Trophoblast cell (in vitro differentiated cells and primary cell): ENCODE data around the gene ALK.

Experiments used
- DNase-seq, 2 donors: peaks; one replicate each; pipeline ENCODE4 v3.0.0-alpha.2; 2016
- H2AFZ ChIP-seq: 2 replicates; pipeline ENCODE4 v1.6.1; 2013; ENCODE audit warnings: low read length, moderate library complexity, mild to moderate bottlenecking; ENCODE audit not compliant: insufficient read depth, poor library complexity
- H2AK5ac ChIP-seq: 2 replicates; pipeline ENCODE4 v1.6.1; 2013; ENCODE audit warnings: mild to moderate bottlenecking, low read length
- H2BK120ac ChIP-seq: 2 replicates; pipeline ENCODE4 v1.6.1; 2013; ENCODE audit warnings: low read length, mild to moderate bottlenecking, moderate library complexity; ENCODE audit not compliant: insufficient read depth, poor library complexity
- H2BK12ac ChIP-seq: 2 replicates; pipeline ENCODE4 v1.6.1; 2013; ENCODE audit warnings: mild to moderate bottlenecking, low read length, moderate library complexity
- H2BK5ac ChIP-seq: 2 replicates; pipeline ENCODE4 v1.6.1; 2013; ENCODE audit warnings: low read length, low read depth, moderate library complexity, mild to moderate bottlenecking; ENCODE audit not compliant: poor library complexity
- H3K14ac ChIP-seq: 2 replicates; pipeline ENCODE4 v1.6.1; 2013; ENCODE audit warnings: mild to moderate bottlenecking, low read length
- H3K18ac ChIP-seq: 2 replicates; pipeline ENCODE4 v1.6.1; 2013; ENCODE audit warnings: mild to moderate bottlenecking, low read length
- H3K23ac ChIP-seq: 2 replicates; pipeline ENCODE4 v1.6.1; 2013; ENCODE audit warnings: low read length
- H3K27ac ChIP-seq: 2 replicates; pipeline ENCODE4 v1.5.1; 2013; ENCODE audit warnings: low read depth, mild to moderate bottlenecking, inconsistent platforms, low read length, moderate library complexity
- H3K27me3 ChIP-seq: 2 replicates; pipeline ENCODE4 v1.6.1; 2013; ENCODE audit warnings: inconsistent platforms, mild to moderate bottlenecking, low read length, moderate library complexity; ENCODE audit not compliant: insufficient read depth
- H3K36me3 ChIP-seq, 2 experiments: 1 replicate in 1 of 2; 2 replicates in 1 of 2; pipeline ENCODE4 v1.6.1; 2013; ENCODE audit warnings: low read length in 2 of 2, mild to moderate bottlenecking in 2 of 2, moderate library complexity in 1 of 2; ENCODE audit not compliant: insufficient read depth in 2 of 2, control insufficient read depth in 1 of 2
- H3K4ac ChIP-seq: 2 replicates; pipeline ENCODE4 v1.6.1; 2013; ENCODE audit warnings: low read depth, mild to moderate bottlenecking, low read length, moderate library complexity
- H3K4me1 ChIP-seq, 2 experiments: 1 replicate in 1 of 2; 2 replicates in 1 of 2; pipeline ENCODE4 v1.6.1; 2013; ENCODE audit warnings: low read length in 2 of 2, mild to moderate bottlenecking in 2 of 2, moderate library complexity in 1 of 2; ENCODE audit not compliant: insufficient read depth in 2 of 2, control insufficient read depth in 1 of 2
- H3K4me2 ChIP-seq: 2 replicates; pipeline ENCODE4 v1.6.1; 2013; ENCODE audit warnings: inconsistent platforms, mild to moderate bottlenecking, low read length, moderate library complexity
- H3K4me3 ChIP-seq: 2 replicates; pipeline ENCODE4 v1.5.1; 2013; ENCODE audit warnings: mild to moderate bottlenecking, low read depth, low read length, inconsistent platforms
- H3K79me1 ChIP-seq: one replicate; pipeline ENCODE4 v1.6.1; 2013; ENCODE audit warnings: low read length
- H3K79me2 ChIP-seq: 2 replicates; pipeline ENCODE4 v1.6.1; 2013; ENCODE audit warnings: low read length, mild to moderate bottlenecking; ENCODE audit not compliant: control insufficient read depth, insufficient read depth, poor library complexity
- H3K9ac ChIP-seq: 2 replicates; pipeline ENCODE4 v1.6.1; 2013; ENCODE audit warnings: mild to moderate bottlenecking, low read length
- H3K9me3 ChIP-seq: 2 replicates; pipeline ENCODE4 v1.6.1; 2013; ENCODE audit warnings: low read depth, mild to moderate bottlenecking, control low read depth, inconsistent platforms, low read length; ENCODE audit not compliant: insufficient read depth
- H4K12ac ChIP-seq: 2 replicates; pipeline ENCODE4 v1.6.1; 2013; ENCODE audit warnings: low read depth, mild to moderate bottlenecking, low read length, moderate library complexity
- H4K8ac ChIP-seq: 2 replicates; pipeline ENCODE4 v1.6.1; 2013; ENCODE audit warnings: low read depth, mild to moderate bottlenecking, low read length, moderate library complexity
- H4K91ac ChIP-seq: one replicate; pipeline ENCODE4 v1.6.1; 2013; ENCODE audit warnings: low read depth, mild to moderate bottlenecking, low read length, moderate library complexity
- WGBS: extraction: QIAGEN DNeasy Blood & Tissue Kit; methylation state at CpG from one replicate; pipeline ENCODE4 v1.1.7; 2013; ENCODE audit warnings: missing lambda C conversion rate; ENCODE audit not compliant: insufficient read length, insufficient coverage; ENCODE audit errors: extremely low coverage; 5-methylcytosine and 5-hydroxymethylcytosine counted together

ALK gene

GRCh38 chr2:29469961-29470360, 451.4 kb downstream of the ALK start:
- Histone ChIP-seq H2BK5ac (no peak overlapping the region), H2BK120ac (no peak overlapping the region), H2BK12ac (no peak overlapping the region), H3K4me1 (no peaks in the 10 kb centered on the region), H2AK5ac (no peak overlapping the region), H3K9ac (no peak overlapping the region), H3K4ac (no peak overlapping the region), H3K79me2 (no peaks in the 10 kb centered on the region), H3K9me3 (peaks cover 2% of the 10 kb centered on the region), H4K91ac (no peak overlapping the region), H3K18ac (no peak overlapping the region), H3K23ac (no peak overlapping the region), H3K14ac (no peak overlapping the region), H3K36me3 (no peaks in the 10 kb centered on the region), H3K4me2 (no peak overlapping the region), H4K12ac (no peak overlapping the region), H3K27me3 (no peaks in the 10 kb centered on the region), H3K27ac (no peak overlapping the region), H3K4me3 (no peak overlapping the region), H3K79me1 (no peaks in the 10 kb centered on the region), H4K8ac (no peak overlapping the region), H2AFZ (no peak overlapping the region)
- no peak for DNase-seq
- no CpG with 5 or more reads among the region's 3 CpGs for whole genome bisulfite sequencing

GRCh38 chr2:29469516-29469915, 451.9 kb downstream of the ALK start:
- Histone ChIP-seq H3K18ac (no peak overlapping the region), H3K4me2 (no peak overlapping the region), H3K36me3 (no peaks in the 10 kb centered on the region), H2BK12ac (no peak overlapping the region), H4K91ac (no peak overlapping the region), H4K8ac (no peak overlapping the region), H3K27ac (no peak overlapping the region), H2BK120ac (no peak overlapping the region), H3K4ac (no peak overlapping the region), H3K9me3 (peaks cover 2% of the 10 kb centered on the region), H3K4me1 (no peaks in the 10 kb centered on the region), H2BK5ac (no peak overlapping the region), H3K79me2 (no peaks in the 10 kb centered on the region), H3K23ac (no peak overlapping the region), H3K27me3 (no peaks in the 10 kb centered on the region), H3K4me3 (no peak overlapping the region), H2AK5ac (no peak overlapping the region), H3K9ac (no peak overlapping the region), H3K79me1 (no peaks in the 10 kb centered on the region), H3K14ac (no peak overlapping the region), H4K12ac (no peak overlapping the region), H2AFZ (no peak overlapping the region)
- DNase-seq: no peak
- WGBS: no CpG with 5 or more reads among the region's 1 CpG

- no peaks in the 10 kb centered on the region for H3K79me1 ChIP-seq
- H4K12ac ChIP-seq: no peak overlapping the region
- H3K9ac ChIP-seq: no peak overlapping the region
- H3K4me1 ChIP-seq: peaks cover 0 to 3% of the 10 kb centered on the region in 2 experiments
- no peak overlapping the region for H2AK5ac ChIP-seq
- peak overlapping the region; percentile 44 for H3K27ac ChIP-seq
- H2BK5ac ChIP-seq: no peak overlapping the region
- H3K4me2 ChIP-seq: no peak overlapping the region
- H2BK120ac ChIP-seq: no peak overlapping the region
- H3K23ac ChIP-seq: no peak overlapping the region
- no peak overlapping the region for H4K91ac ChIP-seq
- peak; percentile 4 to 74 for DNase-seq
- H3K4me3 ChIP-seq: no peak overlapping the region
- no CpG with 5 or more reads among the region's 3 CpGs for WGBS
- H3K18ac ChIP-seq: no peak overlapping the region
- H3K9me3 ChIP-seq: no peaks in the 10 kb centered on the region
- no peak overlapping the region for H3K4ac ChIP-seq
- no peaks in the 10 kb centered on the region for H3K79me2 ChIP-seq
- no peak overlapping the region for H3K14ac ChIP-seq
- H4K8ac ChIP-seq: no peak overlapping the region
- no peaks in the 10 kb centered on the region for H3K27me3 ChIP-seq
- H3K36me3 ChIP-seq: no peaks in the 10 kb centered on the region
- no peak overlapping the region for H2AFZ ChIP-seq
- no peak overlapping the region for H2BK12ac ChIP-seq
These were observed 458.0 kb downstream of the ALK start for GRCh38 chr2:29463181-29463900.

DNA sequence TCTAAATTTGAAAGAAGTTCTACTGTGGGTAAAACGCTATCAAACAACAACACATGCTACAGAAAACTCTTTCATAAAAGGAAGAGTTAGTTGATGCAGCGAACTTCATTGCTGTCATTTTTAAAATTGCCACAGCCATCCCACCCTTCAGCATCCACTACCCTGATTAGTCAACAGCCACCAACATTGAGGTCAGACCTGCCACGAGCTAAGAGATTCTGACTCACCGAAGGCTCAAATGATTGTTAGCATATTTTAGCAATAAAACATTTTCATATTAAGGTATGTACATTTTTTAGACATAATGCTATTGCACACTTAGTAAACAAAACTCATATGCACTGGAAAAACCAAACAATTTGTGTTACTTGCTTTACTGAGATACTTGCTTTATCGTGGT, 459.1 kb downstream of the ALK start:
- no peak overlapping the region for H3K14ac ChIP-seq

More for the DNA sequence above, 459.1 kb downstream of the ALK start:
- no peak overlapping the region for H4K12ac ChIP-seq
- H3K27me3 ChIP-seq: no peaks in the 10 kb centered on the region
- H3K4me1 ChIP-seq: peaks cover 0 to 3% of the 10 kb centered on the region in 2 experiments
- H3K9ac ChIP-seq: no peak overlapping the region
- H3K4me2 ChIP-seq: no peak overlapping the region
- H3K9me3 ChIP-seq: no peaks in the 10 kb centered on the region
- H3K4ac ChIP-seq: no peak overlapping the region
- H3K4me3 ChIP-seq: no peak overlapping the region
- no peak overlapping the region for H3K18ac ChIP-seq
- no peaks in the 10 kb centered on the region for H3K36me3 ChIP-seq
- H3K27ac ChIP-seq: no peak overlapping the region
- no peak overlapping the region for H4K8ac ChIP-seq
- H2BK5ac ChIP-seq: no peak overlapping the region
- peak; percentile 36 to 71 for DNase-seq
- H3K79me2 ChIP-seq: no peaks in the 10 kb centered on the region
- H3K79me1 ChIP-seq: no peaks in the 10 kb centered on the region
- WGBS: no CpG with 5 or more reads among the region's 5 CpGs
- no peak overlapping the region for H2AFZ ChIP-seq
- H3K23ac ChIP-seq: no peak overlapping the region
- no peak overlapping the region for H2BK12ac ChIP-seq
- H2AK5ac ChIP-seq: no peak overlapping the region
- no peak overlapping the region for H4K91ac ChIP-seq
- no peak overlapping the region for H2BK120ac ChIP-seq
